Spleen (tissue), 11 donors: Measurements from ENCODE around the gene FBXO39. TPM values are rescaled to one million over a fixed set of nuclear protein-coding genes. Genes with fewer than 3 reads are reported as not detected.

Source experiments
- DNase-seq: peaks from one replicate; pipeline ENCODE4 v3.0.0-alpha.2; 2020
- H3K27ac ChIP-seq, 8 donors: fragments of 200-600 bp; sonication (generic) in 7 of 8; 1 replicate in 4 of 8; 2 replicates in 4 of 8; pipeline versions ENCODE4 v1.5.0 to v1.8.0; 2016 to 2021; ENCODE audit warnings: inconsistent platforms in 4 of 8, mild to moderate bottlenecking in 4 of 8, moderate library complexity in 1 of 8
- H3K27me3 ChIP-seq, 7 donors: fragments of 200-600 bp; sonication (generic) in 6 of 7; replicated peaks in 1 of 7; 1 replicate in 4 of 7; 2 replicates in 3 of 7; pipeline versions ENCODE4 v1.5.0 to v1.8.0; 2016 to 2021; ENCODE audit warnings: inconsistent platforms in 3 of 7, mild to moderate bottlenecking in 1 of 7
- H3K36me3 ChIP-seq, 6 donors: fragments of 200-600 bp; sonication (generic) in 5 of 6; 1 replicate in 4 of 6; 2 replicates in 2 of 6; pipeline versions ENCODE4 v1.5.0 to v1.8.0; 2016 to 2021; ENCODE audit warnings: inconsistent platforms in 2 of 6
- H3K4me1 ChIP-seq, 6 donors: fragments of 200-600 bp; sonication (generic) in 5 of 6; 1 replicate in 3 of 6; 2 replicates in 3 of 6; pipeline versions ENCODE4 v1.5.0 to v1.8.0; 2016 to 2021; ENCODE audit warnings: inconsistent platforms in 3 of 6
- H3K4me3 ChIP-seq, 8 donors: fragments of 200-600 bp; sonication (generic) in 7 of 8; 1 replicate in 4 of 8; 2 replicates in 4 of 8; pipeline versions ENCODE4 v1.5.0 to v1.8.0; 2016 to 2021; ENCODE audit warnings: inconsistent platforms in 4 of 8, mild to moderate bottlenecking in 4 of 8, moderate library complexity in 2 of 8
- H3K9me3 ChIP-seq, 8 donors: fragments of 200-600 bp; sonication (generic) in 7 of 8; 1 replicate in 4 of 8; 2 replicates in 4 of 8; pipeline versions ENCODE4 v1.5.0 to v1.8.0; 2016 to 2021; ENCODE audit warnings: inconsistent platforms in 4 of 8
- CTCF ChIP-seq, 11 experiments: fragments of 200-600 bp in 7 of 11; fragments of 450-650 bp in 4 of 11; sonication (generic) in 4 of 11; IDR thresholded peaks in 8 of 11; conservative IDR thresholded peaks in 3 of 11; 1 replicate in 7 of 11; 2 replicates in 4 of 11; pipeline versions ENCODE4 v1.4.0 to v1.8.0; 2016 to 2021; ENCODE audit warnings: antibody characterized with exemption in 11 of 11, inconsistent platforms in 4 of 11, mild to moderate bottlenecking in 1 of 11
- POLR2A ChIP-seq, 3 donors: fragments of 450-650 bp; IDR thresholded peaks; one replicate each; pipeline ENCODE4 v1.5.1; 2017; ENCODE audit warnings: antibody characterized with exemption in 3 of 3, mild to moderate bottlenecking in 1 of 3
- POLR2AphosphoS5 ChIP-seq, 3 donors: sonication (generic); formaldehyde crosslinking; IDR thresholded peaks; one replicate each; pipeline ENCODE4 v1.5.1; 2017; ENCODE audit warnings: antibody characterized with exemption in 3 of 3
- WGBS, 5 donors: extraction: QIAGEN DNeasy Blood & Tissue Kit in 3 of 5; methylation state at CpG; one replicate each; pipeline versions ENCODE4 v1.1.5 to v1.1.7; 2013 to 2018; 5-methylcytosine and 5-hydroxymethylcytosine counted together
- intact Hi-C: fragments of 100-400 bp; cut with DNase I; formaldehyde crosslinking; loops from one replicate; pipeline ENCODE4 v1.15.0; 2023; ENCODE audit warnings: low total_unique reads
- polyA plus RNA-seq, 3 donors: library from polyadenylated mRNA; stranded (reverse); fragments of 200-250 nt; gene quantifications; one replicate each; pipeline ENCODE4 v1.2.1, GENCODE V29; 2013
- total RNA-seq, 7 donors: library from RNA; depleted of rRNA in 3 of 7; stranded (reverse); fragments of >200 nt in 3 of 7; fragmentation: NEBNext Ultra II Directional in 4 of 7; extraction: Animal tissue kit (Norgen Biotek cat#: 25700) in 4 of 7; gene quantifications; one replicate each; pipeline versions ENCODE4 v1.1.0 to v1.2.1, GENCODE V29; 2016 to 2021
- donor health status: healthy with polysubstance abuse.
- donor health status: DM: no; HTN: no; CAD: no; lungs with moderate emphysema.
- donor health status: DM: no; HTN: no; CAD: no.
- donor health status: Bipolar disorder and iron deficiency.
- donor health status: healthy.
- donor health status: DM: no; HTN: no; CAD: no.
- donor health status: DM: yes; HTN: yes; CAD: no.

The FBXO39 gene
- total and polyA plus RNA-seq, 10 donors: 0.26 to 0.75 (median 0.48) TPM; not detected in 6

- H3K4me3 ChIP-seq: no peak overlapping the region
- TF ChIP-seq POLR2AphosphoS5 (IDR thresholded peaks at IDR 0.05): peak in 1 of 3 donors; percentile 37
- TF ChIP-seq POLR2A (IDR thresholded peaks at IDR 0.05): no peak
- peak overlapping the region; percentile 58 to 90 (median 83) for H3K27ac ChIP-seq
- no peaks in the 10 kb centered on the region for H3K9me3 ChIP-seq
- 19 to 39% (median 30%) methylated on average over 7 of the region's 7 CpGs for WGBS, 5 donors
- DNase-seq: no peak
- no peaks in the 10 kb centered on the region for H3K27me3 ChIP-seq
- no peaks in the 10 kb centered on the region for H3K36me3 ChIP-seq
- intact Hi-C loops: no loop called here
- peaks cover 4 to 70% (median 46%) of the 10 kb centered on the region in 6 donors for H3K4me1 ChIP-seq
These were observed 23.7 kb upstream of the FBXO39 start for GRCh38 chr17:6752068-6752909.

GRCh38 chr17:6753006-6753445 lies 23.0 kb upstream of the FBXO39 start:
- H3K27ac ChIP-seq: peak overlapping the region; percentile 58 to 90 (median 83)
- peaks cover 12 to 78% (median 53%) of the 10 kb centered on the region in 6 donors for H3K4me1 ChIP-seq
- H3K4me3 ChIP-seq: no peak overlapping the region

GRCh38 chr17:6753546-6753945 lies 22.5 kb upstream of the FBXO39 start:
- peaks cover 13 to 83% (median 57%) of the 10 kb centered on the region in 6 donors for H3K4me1 ChIP-seq
- DNase-seq: no peak
- TF ChIP-seq POLR2A (IDR thresholded peaks at IDR 0.05) (no peak), POLR2AphosphoS5 (IDR thresholded peaks at IDR 0.05) (no peak), CTCF (IDR thresholded peaks at IDR 0.05 in 8 of 11, conservative IDR thresholded peaks at IDR 0.05 in 3 of 11) (no peak)
- peak overlapping the region; percentile 58 to 90 (median 83) for H3K27ac ChIP-seq
- H3K27me3 ChIP-seq: no peaks in the 10 kb centered on the region
- H3K36me3 ChIP-seq: peaks cover 0 to 10% (median 0%) of the 10 kb centered on the region in 6 donors
- no peaks in the 10 kb centered on the region for H3K9me3 ChIP-seq
- WGBS, 5 donors: 69 to 77% (median 74%) methylated on average over 6 of the region's 6 CpGs
- intact Hi-C loops: no loop called here
- H3K4me3 ChIP-seq: no peak overlapping the region

More at GRCh38 chr17:6753006-6753445, 23.0 kb upstream of the FBXO39 start:
- H3K9me3 ChIP-seq: no peaks in the 10 kb centered on the region
- peak; percentile 80 for DNase-seq
- H3K27me3 ChIP-seq: no peaks in the 10 kb centered on the region
- H3K36me3 ChIP-seq: peaks cover 0 to 5% (median 0%) of the 10 kb centered on the region in 6 donors
- peak in 2 of 3 donors; percentile 49 to 68 for TF ChIP-seq POLR2AphosphoS5 (IDR thresholded peaks at IDR 0.05)
- no peak for TF ChIP-seq CTCF (IDR thresholded peaks at IDR 0.05 in 8 of 11, conservative IDR thresholded peaks at IDR 0.05 in 3 of 11)
- intact Hi-C loops: no loop called here
- 7 to 17% (median 15%) methylated on average over 8 to 9 of the region's 9 CpGs for WGBS, 5 donors

GRCh38 chr17:6755281-6755680 lies 20.7 kb upstream of the FBXO39 start:
- H3K4me3 ChIP-seq: peak overlapping the region in 7 of 8 donors; percentile 56 to 81 (median 68)
- H3K27me3 ChIP-seq: no peaks in the 10 kb centered on the region
- WGBS, 5 donors: 53 to 78% (median 68%) methylated on average over 5 of the region's 5 CpGs
- peaks cover 13 to 84% (median 59%) of the 10 kb centered on the region in 6 donors for H3K4me1 ChIP-seq
- TF ChIP-seq POLR2A (IDR thresholded peaks at IDR 0.05): no peak
- no peak for TF ChIP-seq POLR2AphosphoS5 (IDR thresholded peaks at IDR 0.05)
- no peak for TF ChIP-seq CTCF (IDR thresholded peaks at IDR 0.05 in 8 of 11, conservative IDR thresholded peaks at IDR 0.05 in 3 of 11)
- no peak for DNase-seq
- no peaks in the 10 kb centered on the region for H3K9me3 ChIP-seq
- peak overlapping the region; percentile 87 to 93 (median 91) for H3K27ac ChIP-seq
- intact Hi-C loops: no loop called here
- H3K36me3 ChIP-seq: peaks cover 0 to 28% (median 15%) of the 10 kb centered on the region in 6 donors
